ENCODE data around the gene ZBTB42.

ZBTB42 gene

GRCh38 chr14:104779776-104780512, 21.0 kb upstream of the ZBTB42 start:
- no peak for TF ChIP-seq TAF1 (IDR thresholded peaks at IDR 0.05; ENCODE audit: borderline replicate concordance, insufficient read depth, low read length)
- no peak for TF ChIP-seq FOXP2 (optimal IDR thresholded peaks at IDR 0.05; ENCODE audit: borderline replicate concordance, extremely low read depth, extremely low read length, insufficient read depth)
- no peak for TF ChIP-seq SIN3A (IDR thresholded peaks at IDR 0.05; ENCODE audit: borderline replicate concordance, insufficient read depth, low read length)
- no peak for TF ChIP-seq POLR2AphosphoS5 (IDR thresholded peaks at IDR 0.05; ENCODE audit: low read depth, low read length)
- TF ChIP-seq, protein P1, sequence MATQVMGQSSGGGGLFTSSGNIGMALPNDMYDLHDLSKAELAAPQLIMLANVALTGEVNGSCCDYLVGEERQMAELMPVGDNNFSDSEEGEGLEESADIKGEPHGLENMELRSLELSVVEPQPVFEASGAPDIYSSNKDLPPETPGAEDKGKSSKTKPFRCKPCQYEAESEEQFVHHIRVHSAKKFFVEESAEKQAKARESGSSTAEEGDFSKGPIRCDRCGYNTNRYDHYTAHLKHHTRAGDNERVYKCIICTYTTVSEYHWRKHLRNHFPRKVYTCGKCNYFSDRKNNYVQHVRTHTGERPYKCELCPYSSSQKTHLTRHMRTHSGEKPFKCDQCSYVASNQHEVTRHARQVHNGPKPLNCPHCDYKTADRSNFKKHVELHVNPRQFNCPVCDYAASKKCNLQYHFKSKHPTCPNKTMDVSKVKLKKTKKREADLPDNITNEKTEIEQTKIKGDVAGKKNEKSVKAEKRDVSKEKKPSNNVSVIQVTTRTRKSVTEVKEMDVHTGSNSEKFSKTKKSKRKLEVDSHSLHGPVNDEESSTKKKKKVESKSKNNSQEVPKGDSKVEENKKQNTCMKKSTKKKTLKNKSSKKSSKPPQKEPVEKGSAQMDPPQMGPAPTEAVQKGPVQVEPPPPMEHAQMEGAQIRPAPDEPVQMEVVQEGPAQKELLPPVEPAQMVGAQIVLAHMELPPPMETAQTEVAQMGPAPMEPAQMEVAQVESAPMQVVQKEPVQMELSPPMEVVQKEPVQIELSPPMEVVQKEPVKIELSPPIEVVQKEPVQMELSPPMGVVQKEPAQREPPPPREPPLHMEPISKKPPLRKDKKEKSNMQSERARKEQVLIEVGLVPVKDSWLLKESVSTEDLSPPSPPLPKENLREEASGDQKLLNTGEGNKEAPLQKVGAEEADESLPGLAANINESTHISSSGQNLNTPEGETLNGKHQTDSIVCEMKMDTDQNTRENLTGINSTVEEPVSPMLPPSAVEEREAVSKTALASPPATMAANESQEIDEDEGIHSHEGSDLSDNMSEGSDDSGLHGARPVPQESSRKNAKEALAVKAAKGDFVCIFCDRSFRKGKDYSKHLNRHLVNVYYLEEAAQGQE (IDR thresholded peaks at IDR 0.05; ENCODE audit: insufficient read depth in 1 of 2, low read depth in 2 of 2, low read length in 2 of 2): no peak

GRCh38 chr14:104780513-104781030, 20.3 kb upstream of the ZBTB42 start:
- TF ChIP-seq TAF1 (IDR thresholded peaks at IDR 0.05; ENCODE audit: borderline replicate concordance, insufficient read depth, low read length): no peak
- no peak for TF ChIP-seq SIN3A (IDR thresholded peaks at IDR 0.05; ENCODE audit: borderline replicate concordance, insufficient read depth, low read length)
- TF ChIP-seq, protein P1 (IDR thresholded peaks at IDR 0.05; ENCODE audit: insufficient read depth in 1 of 2, low read depth in 2 of 2, low read length in 2 of 2): no peak
- no peak for TF ChIP-seq POLR2AphosphoS5 (IDR thresholded peaks at IDR 0.05; ENCODE audit: low read depth, low read length)
- TF ChIP-seq FOXP2 (optimal IDR thresholded peaks at IDR 0.05; ENCODE audit: borderline replicate concordance, extremely low read depth, extremely low read length, insufficient read depth): no peak

DNA sequence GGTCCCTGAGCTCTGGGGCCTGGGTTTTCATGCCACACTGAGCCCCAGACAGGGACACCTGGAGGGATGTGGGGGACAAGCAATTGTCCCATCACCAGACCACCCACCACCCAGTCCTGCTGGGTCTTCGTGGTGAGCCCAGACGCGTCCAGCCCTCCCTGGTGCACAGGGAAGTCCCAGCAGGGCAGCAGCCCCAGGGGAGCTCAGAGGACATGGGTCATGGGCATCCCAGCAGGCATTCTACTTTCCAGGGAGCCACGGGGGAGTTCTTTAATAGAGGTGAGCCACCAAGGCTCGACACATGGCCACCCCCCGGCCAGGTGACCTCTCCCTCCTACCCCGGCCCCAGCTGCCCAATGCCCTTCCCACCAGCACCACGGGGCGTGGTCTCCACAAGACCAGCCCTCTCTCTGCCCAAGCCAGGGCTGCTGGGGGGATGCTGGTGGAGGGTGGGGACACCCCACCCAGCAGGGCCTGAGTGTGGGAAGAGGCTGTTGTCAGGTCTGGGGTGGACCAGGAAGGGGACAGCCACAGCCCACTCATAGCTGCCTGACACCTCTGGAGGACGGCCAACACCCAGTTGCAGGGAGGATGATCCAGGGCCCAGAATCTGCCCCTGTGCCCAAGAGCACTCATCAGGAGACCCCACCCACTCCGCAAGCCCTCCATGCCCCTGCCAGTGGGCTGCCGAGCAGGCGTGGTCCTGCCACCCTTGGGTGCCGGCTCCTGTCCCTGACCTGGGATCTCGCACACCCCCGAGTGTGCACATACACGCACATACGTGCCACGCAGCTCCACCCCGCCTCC, 19.4 kb upstream of the ZBTB42 start:
- TF ChIP-seq TAF1 (IDR thresholded peaks at IDR 0.05; ENCODE audit: borderline replicate concordance, insufficient read depth, low read length) (no peak), POLR2AphosphoS5 (IDR thresholded peaks at IDR 0.05; ENCODE audit: low read depth, low read length) (no peak), FOXP2 (optimal IDR thresholded peaks at IDR 0.05; ENCODE audit: borderline replicate concordance, extremely low read depth, extremely low read length, insufficient read depth) (no peak), SIN3A (IDR thresholded peaks at IDR 0.05; ENCODE audit: borderline replicate concordance, insufficient read depth, low read length) (no peak)
- TF ChIP-seq, protein P1 (IDR thresholded peaks at IDR 0.05; ENCODE audit: insufficient read depth in 1 of 2, low read depth in 2 of 2, low read length in 2 of 2): no peak

DNA sequence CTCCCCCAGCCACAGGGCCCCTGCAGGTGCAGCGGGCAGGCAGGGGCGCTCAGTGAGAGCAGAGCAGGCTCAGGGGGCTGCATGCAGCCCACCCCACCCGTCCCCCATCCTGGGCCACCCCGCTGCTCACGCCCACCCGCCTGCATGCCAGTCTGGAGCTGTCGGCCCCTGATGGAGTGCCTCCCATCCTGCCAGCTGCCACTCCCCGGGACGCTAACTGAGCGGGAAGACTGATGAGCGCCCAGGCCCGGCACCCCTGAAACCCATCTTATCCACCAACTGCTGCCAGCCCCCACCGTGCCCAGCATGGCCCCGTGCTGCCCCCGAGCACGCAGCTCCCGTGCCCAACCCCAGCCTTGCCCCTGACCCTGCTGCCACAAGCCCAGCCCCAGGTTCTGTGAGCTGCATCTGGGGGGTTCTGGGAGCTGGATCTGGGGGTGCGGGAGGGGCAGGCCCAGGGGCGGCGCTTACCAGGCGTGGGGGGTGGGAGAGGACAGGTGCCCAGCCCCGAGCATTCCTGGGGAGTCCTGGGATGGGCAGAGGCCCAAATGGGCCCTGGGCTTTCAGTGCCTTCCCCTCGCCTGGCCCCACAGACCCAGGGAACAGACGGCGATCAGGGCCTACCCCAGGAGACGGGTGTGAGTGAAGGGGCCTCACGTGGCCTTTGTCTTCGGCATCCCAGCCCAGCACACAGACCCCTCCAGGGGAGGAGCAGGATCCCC, 18.7 kb upstream of the ZBTB42 start:
- no peak for TF ChIP-seq TAF1 (IDR thresholded peaks at IDR 0.05; ENCODE audit: borderline replicate concordance, insufficient read depth, low read length)

- TF ChIP-seq SIN3A (IDR thresholded peaks at IDR 0.05; ENCODE audit: borderline replicate concordance, insufficient read depth, low read length) (no peak), TAF1 (IDR thresholded peaks at IDR 0.05; ENCODE audit: borderline replicate concordance, insufficient read depth, low read length) (no peak), POLR2AphosphoS5 (IDR thresholded peaks at IDR 0.05; ENCODE audit: low read depth, low read length) (no peak), FOXP2 (optimal IDR thresholded peaks at IDR 0.05; ENCODE audit: borderline replicate concordance, extremely low read depth, extremely low read length, insufficient read depth) (no peak)
These were observed 18.1 kb upstream of the ZBTB42 start for GRCh38 chr14:104782808-104783139.
